ENCODE results near the gene KRTAP5-6.
"Not testable (repeated sequence)": the region's sequence is repeated elsewhere in the genome, so short reads cannot be mapped to it uniquely, and the experiment has no call there.

Gene KRTAP5-6

GRCh38 chr11:1683216-1683615, 13.8 kb upstream of the KRTAP5-6 start:
- not testable (repeated sequence) for DNase-seq

DNA sequence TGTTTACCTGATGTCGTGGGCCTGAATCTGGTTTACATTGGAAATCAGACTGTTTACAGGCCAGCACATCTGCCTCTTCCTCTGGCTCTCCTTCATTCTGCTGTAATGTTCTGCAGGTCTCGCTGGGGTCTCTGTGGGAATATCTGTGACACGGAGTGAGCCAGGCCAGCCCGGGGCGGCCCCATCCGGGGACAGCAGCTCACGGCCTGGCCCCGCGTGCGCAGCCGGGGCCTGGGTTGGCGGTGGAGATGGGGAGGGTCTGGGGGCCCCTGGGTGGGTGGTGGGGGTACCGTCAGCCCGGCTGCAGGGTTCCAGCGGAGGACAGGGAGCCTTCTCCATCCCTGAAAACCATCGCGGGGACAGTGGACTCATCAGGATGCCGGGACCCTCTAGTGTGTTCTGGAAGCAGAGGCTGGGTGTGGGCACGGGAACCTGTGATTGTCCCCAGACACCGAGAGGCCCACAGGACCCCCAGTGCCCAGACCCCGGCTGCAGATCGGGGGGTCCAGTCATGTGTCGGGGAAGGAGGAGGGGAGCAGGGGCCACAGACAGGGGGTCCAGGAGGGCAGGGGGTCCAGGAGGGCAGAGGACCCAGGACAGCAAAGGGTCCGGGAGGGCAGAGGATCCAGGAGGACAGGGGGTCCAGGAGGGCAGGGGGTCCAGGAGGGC, 13.0 kb upstream of the KRTAP5-6 start:
- not testable (repeated sequence) for DNase-seq

DNA sequence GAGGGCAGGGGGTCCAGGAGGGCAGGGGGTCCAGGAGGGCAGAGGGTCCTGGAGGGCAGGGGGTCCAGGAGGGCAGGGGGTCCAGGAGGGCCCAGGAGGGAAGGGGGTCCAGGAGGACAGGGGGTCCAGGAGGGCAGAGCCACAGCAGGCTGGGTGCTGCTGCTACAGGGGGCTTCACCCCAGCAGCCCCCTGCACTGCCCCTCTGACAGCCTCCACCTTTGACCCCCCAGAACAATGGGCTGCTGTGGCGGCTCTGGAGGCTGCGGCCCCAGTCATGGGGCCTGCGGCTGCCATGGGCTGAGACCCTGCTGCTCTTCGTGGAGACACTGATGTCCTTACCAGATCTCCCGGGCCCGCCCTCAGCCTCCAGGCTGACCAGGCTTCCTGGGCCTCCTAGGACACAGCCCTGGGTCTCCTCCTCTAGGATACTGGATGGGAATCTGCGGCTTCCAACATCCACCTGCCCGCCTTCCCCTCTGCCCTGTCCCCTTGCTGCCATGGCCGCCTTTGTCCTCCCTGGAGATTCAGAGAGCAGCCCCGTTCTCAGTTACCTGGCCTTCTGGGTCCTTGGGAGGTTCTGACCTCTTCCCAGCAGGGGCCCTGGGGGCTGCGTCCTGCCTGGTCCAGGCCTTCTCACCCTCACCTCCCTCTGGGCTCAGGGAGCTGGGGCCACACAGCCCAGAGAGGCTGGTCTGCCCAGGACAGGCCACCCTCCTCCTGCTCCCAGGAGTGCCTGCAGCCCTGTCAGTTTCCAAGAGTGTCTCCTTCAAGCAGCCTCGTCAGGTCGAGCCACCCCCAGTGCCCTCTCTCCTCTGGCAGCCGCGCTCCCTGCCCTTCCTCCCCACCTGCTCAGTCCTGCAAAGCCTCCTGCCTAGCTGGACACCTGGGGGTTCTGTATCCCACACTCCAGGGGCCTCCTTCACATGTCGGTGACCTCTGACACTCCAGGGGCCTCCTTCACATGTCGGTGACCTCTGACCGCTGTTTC, 11.8 kb upstream of the KRTAP5-6 start:
- DNase-seq = not testable (repeated sequence)

DNA sequence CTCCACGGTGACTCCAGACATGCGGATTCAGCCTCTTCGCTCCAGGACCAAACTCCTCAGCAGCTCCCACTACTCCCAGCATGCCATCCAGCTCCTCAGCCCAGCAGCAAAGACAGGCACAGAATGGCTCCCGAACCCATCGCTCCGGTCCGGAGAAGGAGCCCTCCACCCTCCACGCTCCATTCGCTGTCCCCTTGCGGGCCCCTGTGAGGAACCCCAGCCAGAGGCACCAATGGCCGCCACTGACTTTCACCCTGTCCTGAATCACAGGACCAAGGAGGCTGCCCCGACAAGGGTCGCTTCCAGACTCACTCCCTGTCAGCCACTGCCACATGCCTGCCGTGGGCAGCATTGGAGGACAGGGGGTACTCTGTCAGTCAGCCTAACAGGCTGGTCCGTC, 10.8 kb upstream of the KRTAP5-6 start:
- DNase-seq = not testable (repeated sequence)

GRCh38 chr11:1688336-1688947, 8.6 kb upstream of the KRTAP5-6 start:
- not testable (repeated sequence) for DNase-seq

- DNase-seq = not testable (repeated sequence)
These were observed 7.5 kb upstream of the KRTAP5-6 start for GRCh38 chr11:1689250-1690166.

GRCh38 chr11:1690167-1691025, 6.6 kb upstream of the KRTAP5-6 start:
- no peak for DNase-seq

- DNase-seq = no peak
These were observed 5.7 kb upstream of the KRTAP5-6 start for GRCh38 chr11:1691026-1691877.

DNA sequence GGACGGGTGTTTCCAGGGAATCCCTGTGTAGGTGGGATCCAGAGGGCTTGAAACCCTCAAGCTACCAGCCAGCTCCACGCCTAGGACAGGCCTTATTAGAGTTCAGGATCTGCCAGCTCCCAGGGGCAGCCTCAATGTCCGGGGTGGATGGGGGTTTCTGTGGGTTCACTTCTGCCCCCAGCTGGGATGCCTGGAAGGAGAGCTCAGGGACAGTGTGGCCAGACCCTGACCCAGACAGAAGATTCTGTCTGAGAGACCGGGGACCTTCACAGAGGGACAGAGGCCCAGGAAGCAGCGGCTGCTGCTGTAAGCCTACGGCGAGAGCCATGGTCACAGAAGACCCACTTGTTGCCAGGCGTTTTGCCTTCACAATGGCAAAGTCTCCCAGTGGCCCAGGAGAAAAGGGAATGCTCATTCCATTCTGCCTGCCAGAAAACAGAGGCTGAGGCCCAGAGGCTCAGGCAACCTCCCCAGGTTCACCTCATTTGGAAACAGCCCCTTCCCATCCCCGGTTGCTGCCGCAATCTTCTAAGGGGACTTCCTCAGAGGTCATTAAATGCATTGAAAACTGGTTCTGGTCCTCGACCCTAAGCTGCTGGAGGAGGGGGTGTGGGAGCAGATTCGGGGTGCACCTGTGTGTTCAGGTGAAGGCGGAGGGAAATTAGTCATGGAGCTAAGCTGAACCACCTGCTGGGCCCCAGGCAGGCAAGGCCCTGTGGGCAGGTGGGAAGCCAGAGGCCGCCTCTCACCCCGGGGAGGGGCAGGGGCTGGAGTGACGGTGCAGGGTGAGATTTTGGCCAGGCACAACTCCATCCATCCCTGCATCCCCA, 4.9 kb upstream of the KRTAP5-6 start:
- no peak for DNase-seq

GRCh38 chr11:1692708-1693326, 4.2 kb upstream of the KRTAP5-6 start:
- DNase-seq = no peak

DNA sequence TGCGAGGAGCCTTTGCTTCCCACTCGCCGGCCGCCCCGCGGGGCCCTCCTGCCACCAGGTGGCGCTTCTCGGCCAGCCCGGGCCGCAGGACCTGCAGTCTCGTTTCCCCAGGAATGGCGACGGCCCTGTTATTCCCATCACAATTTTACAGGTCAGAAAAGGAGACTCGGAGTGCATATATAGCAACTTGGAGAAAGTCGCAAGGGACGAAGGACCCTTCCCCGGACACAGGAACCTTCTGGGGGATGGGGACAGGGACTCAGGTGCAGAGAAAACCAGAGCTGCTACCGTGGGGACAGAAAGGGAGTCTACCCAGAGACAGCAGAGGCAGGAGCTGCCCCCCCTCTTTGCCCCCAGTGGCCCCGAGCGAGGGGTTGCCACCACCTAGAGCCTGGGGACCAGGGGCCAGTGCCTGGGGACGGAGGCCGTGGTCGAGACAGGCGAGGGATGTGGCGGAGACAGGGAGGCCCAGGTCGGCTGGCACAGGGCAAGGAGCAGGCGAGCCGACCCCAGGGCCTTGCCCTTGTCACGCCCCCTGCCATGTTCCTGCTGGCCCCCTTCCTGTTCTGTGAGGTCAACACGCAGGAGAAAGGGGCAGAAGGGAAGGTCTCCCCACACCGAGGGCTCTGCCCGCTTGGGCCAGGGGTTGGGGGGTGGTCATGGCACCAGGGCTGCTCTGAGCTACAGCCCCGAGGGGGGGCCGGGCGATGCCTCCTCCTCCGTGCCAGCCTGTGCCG, 3.5 kb upstream of the KRTAP5-6 start:
- DNase-seq = peak in 50 of 56 donors; percentile 21 to 87 (median 68)

DNA sequence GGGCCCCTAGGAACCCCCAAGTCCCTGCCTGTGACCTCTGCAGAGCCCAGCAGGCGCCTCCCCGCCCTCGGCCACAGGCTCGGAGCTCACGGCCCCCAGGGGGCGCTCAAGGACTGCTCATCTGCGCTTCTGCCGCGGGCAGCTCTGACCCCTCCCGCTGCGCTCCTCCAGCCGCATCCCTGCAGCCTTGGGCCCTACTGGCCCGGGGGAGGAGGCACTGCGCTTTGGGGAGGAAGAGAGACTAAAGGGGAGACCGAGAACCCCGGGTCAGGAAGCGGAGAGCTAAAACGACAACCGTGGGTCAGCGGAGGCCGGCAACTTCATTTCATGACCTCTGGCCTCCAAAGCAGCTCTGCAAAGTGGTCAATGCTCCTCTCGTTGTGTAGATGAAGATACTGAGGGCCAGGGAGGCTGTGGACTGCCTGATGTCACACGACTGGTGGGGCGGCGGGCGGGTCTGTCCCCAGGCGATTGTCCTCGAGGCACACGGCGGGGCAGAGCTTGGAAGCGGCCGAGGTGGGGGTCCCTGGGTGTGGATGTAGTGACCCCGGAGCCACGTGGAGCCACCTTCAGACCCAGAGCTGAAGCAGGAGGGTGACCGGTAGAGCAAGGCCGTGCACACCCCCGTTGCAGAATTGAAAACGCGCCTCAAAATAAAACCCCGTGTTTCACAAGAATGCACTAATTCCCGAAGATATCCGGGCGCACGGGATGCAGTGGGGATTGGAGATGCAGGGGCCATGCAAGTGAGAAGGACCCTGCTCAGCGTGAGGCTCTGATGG, 2.7 kb upstream of the KRTAP5-6 start:
- peak in 54 of 56 donors; percentile 24 to 92 (median 78) for DNase-seq

DNA sequence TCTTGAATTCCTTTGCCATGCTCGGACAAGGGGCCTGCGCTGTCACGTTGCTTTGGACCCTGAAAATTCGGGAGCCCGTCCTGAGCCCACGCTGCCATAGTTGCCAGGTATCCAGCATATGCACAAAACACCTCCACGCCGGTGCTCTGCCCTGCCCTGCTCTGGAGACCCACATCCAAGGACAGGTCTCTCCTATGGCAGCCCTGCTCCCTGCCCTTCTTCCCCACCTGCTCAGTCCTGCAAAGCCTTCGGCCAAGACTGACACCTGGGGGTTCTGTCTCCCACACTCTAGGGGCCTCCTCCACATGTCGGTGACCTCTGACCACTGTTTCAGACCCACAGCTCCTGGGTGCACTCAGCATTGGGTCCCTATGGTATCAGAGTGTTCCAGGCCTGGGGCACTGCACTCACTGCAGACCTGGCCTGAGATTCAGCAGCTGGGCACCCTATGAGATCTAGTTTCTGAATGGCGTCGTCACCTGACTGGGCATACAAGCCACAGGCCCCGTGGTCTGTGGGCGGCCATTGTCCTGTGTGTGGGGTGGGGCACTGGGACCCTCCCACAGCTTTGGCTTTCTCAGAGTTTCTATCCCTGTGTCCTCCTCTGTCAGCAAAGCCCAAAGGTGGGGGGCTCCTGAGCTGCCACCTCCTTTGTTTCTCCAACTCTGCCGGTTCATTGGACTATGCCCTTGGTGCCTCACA, 2.0 kb upstream of the KRTAP5-6 start:
- DNase-seq = no peak

GRCh38 chr11:1695548-1696108, 1.4 kb upstream of the KRTAP5-6 start:
- DNase-seq = no peak

DNA sequence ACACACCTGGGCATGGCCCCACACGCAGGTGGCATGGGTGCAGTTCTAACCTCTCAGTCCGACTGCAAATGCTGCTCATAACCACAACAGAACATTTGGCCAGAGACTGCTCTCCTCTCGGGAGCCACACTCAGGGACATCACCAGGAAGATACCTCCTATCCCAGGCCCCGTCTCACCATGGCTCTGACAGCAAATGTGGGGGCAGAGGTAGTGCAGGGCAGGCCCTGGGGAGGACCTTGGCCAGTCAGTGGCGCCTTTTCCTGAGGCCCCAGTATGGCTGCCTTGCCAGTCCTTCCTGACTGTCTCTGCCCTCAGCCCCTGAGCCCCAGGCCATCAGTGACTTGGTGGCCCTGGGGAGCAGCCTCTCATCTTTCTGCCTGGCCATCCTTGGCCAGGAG, 2.8 kb downstream of the KRTAP5-6 start:
- no peak for DNase-seq
